Cardiac fibroblast (primary cell): ENCODE results near the gene NCKAP1.
"Not testable (repeated sequence)": the region's sequence is repeated elsewhere in the genome, so short reads cannot be mapped to it uniquely, and the experiment has no call there.

Source experiments
- DNase-seq, 2 donors: peaks; one replicate each; pipeline versions ENCODE4 v3.0.0 to v3.0.0-alpha.2; 2010; ENCODE audit warnings: low read depth in 2 of 2
- H3K4me3 ChIP-seq, 2 donors: replicated peaks in 1 of 2; 1 replicate in 1 of 2; 2 replicates in 1 of 2; pipeline ENCODE4 v1.5.1; 2011; ENCODE audit warnings: low read depth in 2 of 2, low read length in 2 of 2, mild to moderate bottlenecking in 2 of 2, moderate library complexity in 1 of 2
- CTCF ChIP-seq: IDR thresholded peaks from one replicate; pipeline ENCODE4 v1.5.1; 2011; ENCODE audit warnings: low read depth, mild to moderate bottlenecking, low read length, inconsistent platforms

Gene NCKAP1

GRCh38 chr2:183021613-183022012, 16.6 kb downstream of the NCKAP1 start:
- no peak for TF ChIP-seq CTCF
- DNase-seq = no peak
- H3K4me3 ChIP-seq = no peak overlapping the region

- no peak overlapping the region for H3K4me3 ChIP-seq
- TF ChIP-seq CTCF = no peak
- no peak for DNase-seq
Observed at GRCh38 chr2:183019718-183020442, 18.4 kb downstream of the NCKAP1 start.

DNA sequence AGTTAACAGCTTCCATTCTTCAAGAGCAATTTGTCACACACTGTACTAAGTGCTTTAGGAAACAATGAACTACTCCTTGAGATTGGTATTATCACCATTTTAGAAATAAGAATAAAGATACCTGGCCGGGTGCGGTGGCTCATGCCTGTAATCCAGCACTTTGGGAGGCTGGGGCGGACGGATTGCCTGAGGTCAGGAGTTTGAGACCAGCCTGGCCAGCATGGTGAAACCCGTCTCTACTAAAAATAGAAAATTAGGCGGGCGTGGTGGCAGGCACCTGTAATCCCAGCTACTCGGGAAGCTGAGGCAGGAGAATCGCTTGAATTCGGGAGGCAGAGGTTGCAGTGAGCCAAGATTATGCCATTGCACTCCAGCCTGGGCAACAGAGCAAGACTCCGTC, 20.4 kb downstream of the NCKAP1 start:
- not testable (repeated sequence) for H3K4me3 ChIP-seq, DNase-seq

DNA sequence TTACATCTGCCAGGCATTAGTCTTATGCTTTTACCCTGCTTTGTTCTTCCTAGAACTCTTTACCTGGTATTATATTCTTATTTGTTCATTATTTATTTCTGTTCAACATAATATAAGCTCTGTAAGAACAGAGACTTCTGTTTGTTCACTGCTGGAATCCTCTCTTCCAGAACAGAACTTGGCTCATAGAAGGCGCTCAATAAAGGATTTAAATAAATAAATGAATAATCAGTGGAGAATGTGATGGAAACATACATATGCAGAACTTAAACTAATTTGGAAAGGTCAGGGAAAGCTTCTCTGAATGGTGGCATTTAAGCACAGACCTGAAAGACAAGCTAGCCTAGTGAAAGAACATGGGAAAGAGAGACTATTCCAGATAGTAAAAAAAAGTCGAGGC, 24.3 kb downstream of the NCKAP1 start:
- no peak overlapping the region for H3K4me3 ChIP-seq
- DNase-seq = no peak
- TF ChIP-seq CTCF = no peak

- no peak for TF ChIP-seq CTCF
- DNase-seq = peak; percentile 11 to 60
- H3K4me3 ChIP-seq = no peak overlapping the region
Observed at GRCh38 chr2:183011743-183012142, 26.5 kb downstream of the NCKAP1 start.

DNA sequence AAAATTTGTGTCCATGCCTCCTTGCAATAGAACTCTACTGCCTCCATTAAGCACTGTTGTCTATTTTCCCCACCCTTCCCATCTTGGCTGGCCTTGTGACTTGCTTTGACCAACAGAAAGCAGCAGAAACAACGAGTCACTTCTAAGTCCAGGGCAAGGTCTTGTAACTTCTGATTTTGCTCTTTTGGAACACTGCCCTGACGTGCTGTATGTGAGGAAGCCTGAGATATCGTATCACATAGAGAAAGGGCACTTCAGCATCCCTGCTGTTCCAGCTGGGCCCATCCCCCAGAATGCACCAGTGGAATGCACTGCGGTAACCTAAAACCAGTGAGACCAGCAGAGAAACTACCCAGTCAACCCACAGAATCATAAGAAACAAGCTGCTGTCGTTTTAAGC, 28.1 kb downstream of the NCKAP1 start:
- DNase-seq = peak; percentile 65 to 81
- TF ChIP-seq CTCF = no peak
- no peak overlapping the region for H3K4me3 ChIP-seq

- DNase-seq = no peak
- TF ChIP-seq CTCF = no peak
- no peak overlapping the region for H3K4me3 ChIP-seq
Observed at GRCh38 chr2:183009249-183009899, 28.9 kb downstream of the NCKAP1 start.
